Stimulated activated CD8-positive, alpha-beta memory T cell treated with anti-CD3 and anti-CD28 coated beads, Interleukin-4, amount 100 ng/mL, for 1 hour (primary cell): ENCODE measurements around the gene SOWAHC.
"Not testable (repeated sequence)": the region's sequence is repeated elsewhere in the genome, so short reads cannot be mapped to it uniquely, and the experiment has no call there.

Experiments
- DNase-seq, 2 donors: peaks; one replicate each; pipeline ENCODE4 v3.0.0-alpha.2; 2020; ENCODE audit warnings: low read depth in 2 of 2, low spot score in 1 of 2

Gene SOWAHC

DNA sequence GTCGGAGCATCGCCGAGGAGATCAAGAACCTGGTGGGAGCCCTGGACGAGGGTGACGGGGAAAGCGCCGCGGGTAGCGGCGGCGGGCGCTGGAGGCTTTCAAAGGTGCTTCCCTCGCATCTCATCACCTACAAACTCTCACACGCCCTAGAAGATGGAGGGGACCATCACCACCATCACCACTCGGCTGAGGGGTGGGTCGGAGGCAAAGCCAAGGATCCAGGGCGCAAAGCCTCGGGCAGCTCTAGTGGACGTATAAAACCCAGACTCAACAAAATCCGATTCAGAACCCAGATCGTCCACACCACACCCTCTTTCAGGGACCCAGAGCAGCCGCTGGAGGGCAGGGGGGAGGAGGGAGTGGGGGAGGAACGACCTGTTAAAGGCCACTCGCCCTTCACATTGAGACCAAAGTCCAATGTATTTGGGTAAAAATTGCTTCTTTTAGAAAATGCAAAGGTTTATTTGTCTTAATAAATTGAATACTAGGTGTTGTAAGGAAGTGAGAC is 1.5 kb downstream of the SOWAHC start:
- DNase-seq = no peak

DNA sequence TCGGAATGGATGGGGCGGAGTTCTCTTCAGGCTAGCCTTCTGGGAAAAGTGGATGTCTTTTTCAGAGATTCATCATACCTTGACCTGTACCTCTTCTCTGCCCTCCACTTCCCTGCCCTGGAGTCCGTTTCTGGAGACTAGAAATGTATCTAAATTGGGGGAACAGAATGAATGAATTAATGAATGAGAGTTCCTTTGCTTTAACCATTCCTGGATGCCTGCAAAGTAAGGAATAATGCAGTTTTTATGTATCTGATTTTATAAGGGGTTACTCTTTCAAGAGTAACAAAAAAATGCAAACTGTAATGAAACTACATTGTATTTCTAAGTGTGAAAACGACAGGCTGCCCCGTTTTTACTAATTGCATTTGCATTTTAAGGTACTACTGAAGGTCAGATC is 2.0 kb downstream of the SOWAHC start:
- DNase-seq = no peak

DNA sequence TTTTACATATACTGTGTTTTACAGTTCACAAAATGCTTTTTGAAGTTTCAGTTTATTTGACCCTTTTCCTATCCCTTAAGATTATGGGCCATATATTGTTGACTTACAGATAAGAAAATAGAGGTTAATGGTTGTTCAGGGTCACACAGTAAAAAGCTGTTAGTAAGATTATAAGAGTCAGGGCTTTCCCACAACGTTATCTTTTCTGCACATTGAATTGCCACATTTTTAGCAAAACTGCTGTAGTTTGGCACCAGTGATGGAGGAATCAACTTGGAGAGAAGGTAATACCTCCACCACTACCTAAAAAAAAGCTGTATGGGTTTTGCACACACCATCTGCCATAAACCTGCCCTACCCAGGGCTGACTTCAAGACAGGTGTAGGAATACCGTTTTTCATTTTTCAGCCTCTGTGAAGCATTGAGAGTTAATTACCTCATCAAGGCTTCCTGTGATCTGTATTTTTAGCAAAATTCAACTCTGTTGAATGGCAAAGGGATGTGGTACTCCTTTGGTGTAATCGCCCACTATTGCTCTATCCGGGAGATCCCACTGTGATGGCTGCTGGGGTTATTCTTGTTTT is 5.0 kb downstream of the SOWAHC start:
- DNase-seq = no peak

DNA sequence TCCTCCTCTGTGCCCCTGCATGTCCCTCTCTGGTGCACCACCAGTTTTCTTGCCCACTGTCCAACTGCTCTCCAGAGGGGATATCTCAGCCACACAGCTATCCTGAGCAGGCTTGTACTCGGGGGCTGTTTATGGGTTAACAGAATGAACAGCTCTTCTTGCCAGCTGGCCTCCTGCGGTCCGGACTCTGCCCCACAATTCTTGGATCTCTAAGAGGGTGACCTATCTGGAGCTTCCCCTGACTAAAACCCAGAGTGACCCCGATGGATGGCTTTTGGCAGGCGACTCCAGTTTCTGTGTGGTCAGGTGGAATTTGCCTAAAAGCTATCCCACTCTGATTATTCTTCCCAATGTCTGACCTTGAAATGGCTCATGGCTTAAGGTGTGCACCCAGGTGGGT is 9.1 kb downstream of the SOWAHC start:
- no peak for DNase-seq

DNA sequence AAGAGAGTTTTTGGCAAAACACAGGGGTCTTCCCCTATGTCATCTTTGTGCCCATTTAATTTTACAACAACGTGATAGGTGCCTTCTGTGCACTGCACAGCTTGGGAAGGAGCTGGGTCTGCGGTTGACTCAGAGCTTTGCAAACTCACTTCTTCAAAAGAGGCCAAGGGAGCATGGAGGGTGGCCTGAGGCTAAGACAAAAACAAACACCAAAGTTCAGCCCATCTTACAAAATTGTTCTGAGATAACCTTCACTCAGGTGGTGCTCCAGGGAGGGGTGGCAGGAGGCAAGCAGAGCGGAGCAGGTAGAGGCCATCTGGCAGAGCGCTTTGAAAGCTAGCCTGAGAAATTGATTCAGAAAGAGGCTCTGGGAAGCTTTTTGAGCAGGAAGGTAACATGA is 9.8 kb downstream of the SOWAHC start:
- no peak for DNase-seq

DNA sequence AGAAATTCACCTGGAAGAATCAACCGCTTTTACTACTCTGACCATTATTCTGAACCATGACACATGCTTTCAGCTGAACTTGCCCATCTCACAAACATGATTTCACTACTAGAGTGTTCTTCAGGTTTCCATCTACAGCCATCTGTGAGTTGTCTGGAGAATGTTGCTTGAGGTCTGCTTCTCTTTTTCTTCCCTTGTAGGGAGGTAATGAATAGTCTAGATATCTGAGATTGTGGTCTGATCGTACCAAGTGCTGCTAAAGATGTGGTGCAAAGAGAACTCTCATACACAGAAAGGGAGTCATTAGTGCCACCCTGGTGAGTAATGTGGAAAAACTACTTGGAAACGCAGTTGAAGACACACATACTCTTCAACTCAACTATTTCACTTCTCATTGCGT is 10.2 kb downstream of the SOWAHC start:
- no peak for DNase-seq

DNA sequence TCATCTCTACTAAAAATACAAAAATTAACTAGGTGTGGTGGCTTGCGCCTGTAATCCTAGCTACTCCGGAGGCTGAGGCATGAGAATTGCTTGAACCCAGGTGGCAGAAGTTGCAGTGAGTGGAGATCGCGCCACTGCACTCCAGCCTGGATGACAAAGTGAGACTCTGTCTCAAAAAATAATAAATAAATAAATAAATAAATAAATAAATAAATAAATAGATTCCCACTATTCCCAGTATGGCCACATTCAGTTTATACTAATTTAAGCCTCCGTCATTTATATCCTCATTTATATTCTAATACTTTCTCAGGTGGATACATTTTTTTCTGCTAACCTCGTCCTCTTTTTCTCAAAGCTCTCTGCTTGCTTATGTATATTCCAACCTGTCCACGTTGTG is 14.2 kb downstream of the SOWAHC start:
- not testable (repeated sequence) for DNase-seq

DNA sequence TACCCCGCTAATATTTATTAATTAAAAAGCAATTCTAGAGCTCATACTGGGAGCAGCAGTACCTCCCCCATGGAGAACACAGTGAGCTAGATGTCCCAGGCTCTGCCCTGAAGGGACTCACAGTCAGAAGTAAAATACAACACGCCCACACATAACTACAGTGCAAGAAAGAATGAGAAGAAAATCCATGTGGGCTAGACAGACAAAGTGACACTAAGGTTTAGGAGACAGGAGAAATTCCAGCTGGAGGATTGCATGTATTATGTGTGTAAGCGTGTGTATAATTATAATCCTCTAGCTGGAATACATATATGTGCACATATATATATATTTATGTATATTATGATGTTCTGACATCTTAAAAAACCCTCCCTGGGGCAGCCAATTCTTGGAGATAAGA is 15.7 kb downstream of the SOWAHC start:
- no peak for DNase-seq

DNA sequence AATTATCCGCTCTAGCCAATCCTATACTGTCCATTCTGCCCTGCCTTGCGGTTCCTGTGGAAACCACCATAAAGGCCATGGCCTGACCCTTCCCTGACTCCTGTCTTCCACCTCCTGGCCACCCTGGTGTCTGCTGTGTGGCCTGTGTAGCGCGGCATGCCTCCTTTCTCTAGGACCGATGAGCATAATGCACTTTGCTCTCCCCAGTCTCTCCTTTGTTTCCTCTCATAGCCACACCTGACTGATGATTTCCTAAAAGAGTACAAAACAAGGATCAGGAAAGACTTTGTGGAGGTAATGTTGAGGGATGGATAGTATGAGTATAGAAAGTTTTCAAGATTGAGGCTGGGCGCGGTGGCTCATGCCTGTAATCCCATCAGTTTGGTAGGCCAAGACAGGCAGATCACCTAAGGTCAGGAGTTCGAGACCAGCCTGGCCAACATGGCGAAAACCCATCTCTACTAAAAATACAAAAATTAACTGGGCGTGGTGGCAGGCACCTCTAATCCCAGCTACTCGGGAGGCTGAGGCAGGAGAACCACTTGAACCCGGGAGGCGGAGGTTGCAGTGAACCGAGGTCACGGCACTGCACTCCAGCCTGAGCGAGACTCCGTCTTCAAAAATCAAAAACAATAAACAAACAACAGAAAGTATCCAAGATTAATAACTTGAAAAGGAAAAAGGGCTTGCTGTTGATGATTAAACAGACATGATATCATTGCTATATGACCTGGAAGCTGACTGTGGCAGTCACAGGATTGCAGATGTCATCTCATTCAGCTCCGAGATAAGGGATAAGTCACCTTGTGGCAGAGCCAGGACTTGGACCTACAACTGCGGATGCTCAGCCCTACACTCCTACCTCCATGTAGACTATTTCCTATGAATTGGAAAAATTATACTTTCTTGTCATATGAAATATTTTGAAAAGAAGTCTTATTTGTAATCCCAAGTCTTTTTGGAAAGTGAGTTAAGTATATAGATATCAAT is 16.6 kb downstream of the SOWAHC start:
- no peak for DNase-seq

DNA sequence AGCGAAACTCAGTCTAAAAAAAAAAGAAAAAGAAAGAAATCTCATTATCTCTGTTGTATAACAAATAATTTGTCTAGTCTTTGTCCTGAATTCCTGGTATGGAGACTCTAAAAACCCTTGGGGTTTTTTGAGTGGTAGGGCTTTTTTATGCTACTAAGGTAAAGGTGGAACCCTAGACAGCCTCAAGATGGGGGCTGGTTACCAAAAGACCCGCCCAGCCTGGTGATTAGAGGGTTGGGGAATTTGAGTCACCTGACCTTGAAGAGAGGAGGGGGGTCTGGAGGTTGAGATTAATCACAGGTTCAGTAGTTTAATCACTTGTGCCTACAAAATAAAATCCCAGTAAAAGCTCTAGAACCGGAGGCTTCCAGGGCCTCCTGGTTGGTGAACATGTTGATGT is 17.6 kb downstream of the SOWAHC start:
- DNase-seq = no peak

DNA sequence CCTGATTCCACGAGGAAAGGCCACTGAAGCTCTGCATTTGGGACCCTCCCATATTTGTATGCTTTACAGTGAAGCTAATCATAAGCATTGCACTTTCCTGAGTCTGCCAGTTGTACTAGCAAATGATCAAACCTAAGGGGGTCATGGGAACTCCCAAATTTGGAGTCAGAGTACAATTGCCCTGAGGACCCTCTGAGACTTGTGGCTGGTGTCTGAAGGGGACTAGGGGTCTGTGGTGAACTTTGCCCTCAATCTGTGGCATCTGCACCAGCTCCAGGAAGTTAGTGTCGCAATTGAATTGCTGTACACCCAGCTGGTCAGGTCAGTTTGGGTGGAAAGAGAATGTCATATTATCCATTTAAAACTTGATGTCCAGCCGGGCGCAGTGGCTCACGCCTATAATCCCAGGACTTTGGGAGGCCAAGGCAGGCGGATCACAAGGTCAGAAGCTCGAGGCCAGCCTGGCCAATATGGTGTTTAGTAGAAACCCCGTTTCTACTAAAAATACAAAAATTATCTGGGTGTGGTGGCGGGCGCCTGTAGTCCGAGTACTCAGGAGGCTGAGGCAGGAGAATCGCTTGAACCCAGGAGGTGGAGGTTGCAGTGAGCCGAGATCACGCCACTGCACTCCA is 18.1 kb downstream of the SOWAHC start:
- no peak for DNase-seq

DNA sequence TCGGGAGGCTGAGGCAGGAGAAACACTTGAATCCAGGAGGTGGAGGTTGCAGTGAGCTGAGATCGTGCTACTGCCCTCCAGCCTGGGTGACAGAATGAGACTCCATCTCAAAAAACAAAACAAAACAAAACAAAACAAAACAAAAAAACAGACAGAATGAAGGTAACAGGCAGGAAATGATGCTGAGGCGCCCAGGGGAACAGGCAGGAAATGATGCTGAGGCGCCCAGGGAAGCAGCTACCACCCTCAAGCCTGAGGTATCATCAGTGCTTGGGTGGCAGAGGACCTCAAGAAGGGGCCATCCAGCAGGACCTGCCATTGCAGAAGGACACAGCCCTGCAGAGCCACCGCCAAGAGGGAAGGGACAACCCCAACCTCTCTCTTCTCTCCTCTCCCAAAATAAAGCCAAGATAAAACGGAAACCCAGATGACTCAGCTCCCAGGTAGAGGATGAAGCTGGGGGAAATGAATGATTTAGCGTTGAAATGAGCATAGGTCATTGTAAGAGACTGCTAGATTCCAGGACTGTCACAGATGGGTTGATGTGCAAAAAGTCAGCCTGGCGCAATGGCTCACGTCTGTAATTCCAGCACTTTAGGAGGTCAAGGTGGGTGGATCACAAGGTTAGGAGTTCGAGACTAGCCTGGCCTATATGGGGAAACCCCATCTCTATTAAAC is 19.3 kb downstream of the SOWAHC start:
- DNase-seq = no peak

DNA sequence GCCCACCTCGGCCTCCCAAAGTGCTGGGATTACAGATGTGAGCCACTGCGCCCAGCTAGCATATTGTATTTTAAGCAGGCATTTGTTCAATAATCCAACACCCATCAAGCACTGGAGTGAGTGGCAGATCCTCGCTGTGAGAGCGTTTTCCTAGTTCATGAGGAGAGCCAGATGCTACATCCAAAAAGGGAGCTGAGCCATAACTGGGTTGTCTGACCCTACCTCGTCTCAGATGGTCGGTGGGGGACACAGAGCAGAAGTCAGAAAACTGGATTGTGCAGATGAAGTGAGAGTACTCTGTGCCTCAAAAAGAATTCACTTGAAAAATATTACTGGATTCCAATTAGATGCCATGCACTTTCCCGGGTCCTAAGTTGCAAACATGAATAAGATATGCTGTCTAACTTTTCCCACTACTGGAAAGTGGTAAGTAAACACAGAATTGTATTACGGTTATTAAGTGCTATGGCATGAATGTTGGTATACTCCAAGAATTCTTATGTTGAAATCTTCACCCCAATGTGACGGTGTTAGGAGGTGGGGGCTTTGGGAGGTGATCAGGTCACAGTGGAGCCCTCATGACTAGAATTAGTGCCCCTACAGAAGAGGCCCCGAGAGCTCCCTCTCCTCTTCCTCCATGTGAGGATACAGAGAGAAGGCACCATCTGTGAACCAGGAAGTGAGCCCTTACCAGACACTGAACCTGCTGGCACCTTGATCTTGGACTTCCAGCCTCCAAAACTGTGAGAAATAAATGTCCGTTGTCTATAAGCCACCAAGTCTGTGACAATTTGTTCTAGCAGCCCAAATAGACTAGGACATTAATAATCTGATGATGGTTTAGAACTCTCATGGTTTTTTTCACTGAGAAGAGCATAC is 21.5 kb downstream of the SOWAHC start:
- no peak for DNase-seq

DNA sequence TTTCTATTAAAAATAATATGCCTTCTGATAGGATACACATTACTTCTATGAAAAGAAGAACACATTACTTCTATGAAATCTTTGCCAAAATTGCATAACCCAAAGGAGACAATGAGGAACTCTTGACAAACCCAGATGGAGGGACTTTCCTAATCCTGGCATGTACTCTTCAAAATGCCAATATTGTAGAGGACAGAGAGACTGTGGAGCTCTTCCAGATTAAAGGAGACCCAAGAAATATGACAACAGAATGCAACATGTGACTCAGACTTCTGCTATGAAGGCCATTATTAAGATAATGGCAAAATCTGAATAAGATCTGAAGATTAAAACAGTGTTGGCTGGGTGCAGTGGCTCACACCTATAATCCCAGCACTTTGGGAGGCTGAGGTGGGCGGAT is 22.2 kb downstream of the SOWAHC start:
- DNase-seq = no peak

DNA sequence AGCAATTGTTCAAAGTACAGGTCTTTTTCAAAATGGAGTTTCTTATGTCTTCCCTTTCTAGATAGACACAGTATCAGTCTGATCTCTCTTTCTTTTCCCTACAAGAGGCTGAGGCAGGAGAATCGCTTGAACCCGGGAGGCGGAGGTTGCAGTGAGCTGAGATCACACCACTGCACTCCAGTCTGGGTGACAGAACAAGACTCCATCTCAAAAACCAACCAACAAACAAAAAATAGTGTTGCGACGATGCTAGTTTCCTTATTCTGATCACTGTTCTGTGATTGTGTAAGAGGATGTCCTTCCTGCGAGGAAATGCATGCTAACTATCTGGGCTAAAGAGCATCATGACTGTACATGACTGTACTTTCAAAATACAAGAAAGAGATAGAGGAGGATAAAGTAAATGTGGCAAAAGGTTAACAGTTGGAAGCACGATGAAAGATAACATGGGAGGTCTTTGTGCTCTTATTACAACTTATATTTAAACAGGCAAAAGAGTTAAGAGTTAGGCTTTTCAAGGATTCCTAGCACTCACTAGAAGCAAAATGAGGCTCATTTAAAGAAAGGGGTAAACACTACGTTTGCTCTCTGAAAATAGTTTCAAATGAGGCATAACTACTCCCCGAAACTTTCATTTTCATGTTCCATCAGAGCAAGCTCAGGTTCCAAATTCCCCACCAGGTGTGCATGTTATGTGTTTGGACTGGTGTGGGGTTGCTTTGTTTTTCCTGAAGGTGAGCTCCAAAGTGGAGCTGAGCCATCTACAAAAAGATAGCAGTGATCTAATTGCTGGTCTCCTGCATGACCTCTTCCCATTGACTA is 23.8 kb downstream of the SOWAHC start:
- no peak for DNase-seq

DNA sequence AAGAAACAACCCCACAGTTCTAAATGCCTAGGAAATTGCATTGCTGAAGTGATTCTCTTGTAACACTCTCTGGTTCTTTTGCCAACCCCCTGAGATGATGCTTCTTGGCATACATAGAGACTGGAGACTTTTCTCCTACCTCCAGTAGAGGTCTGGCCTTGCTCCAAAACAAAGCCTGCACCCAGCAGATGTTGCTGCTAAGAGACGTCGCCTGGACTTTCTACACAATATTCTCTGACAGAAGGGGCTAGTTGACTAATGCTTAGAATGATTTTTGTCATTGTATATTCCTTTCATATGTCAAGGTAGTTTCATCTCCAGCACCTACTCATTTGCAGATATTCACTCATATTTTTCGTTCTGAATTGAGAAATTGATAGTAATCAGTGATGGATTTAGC is 24.6 kb downstream of the SOWAHC start:
- no peak for DNase-seq

DNA sequence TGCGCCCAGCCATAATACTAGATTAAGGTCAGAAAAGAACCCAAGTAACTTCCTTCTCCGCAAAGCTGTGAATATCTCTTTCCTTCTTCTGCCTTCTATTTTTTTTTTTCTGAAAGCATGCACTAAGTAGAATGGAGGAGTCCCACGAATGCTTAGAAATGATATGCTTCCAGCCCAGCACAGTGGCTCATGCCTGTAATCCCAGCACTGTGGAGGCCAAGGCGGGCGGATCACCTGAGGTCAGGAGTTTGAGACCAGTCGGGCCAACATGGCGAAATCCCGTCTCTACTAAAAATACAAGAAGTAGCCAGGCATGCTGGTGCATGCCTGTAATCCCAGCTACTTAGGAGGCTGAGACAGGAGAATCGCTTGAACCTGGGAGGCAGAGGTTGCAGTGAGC is 25.8 kb downstream of the SOWAHC start:
- DNase-seq = not testable (repeated sequence)

DNA sequence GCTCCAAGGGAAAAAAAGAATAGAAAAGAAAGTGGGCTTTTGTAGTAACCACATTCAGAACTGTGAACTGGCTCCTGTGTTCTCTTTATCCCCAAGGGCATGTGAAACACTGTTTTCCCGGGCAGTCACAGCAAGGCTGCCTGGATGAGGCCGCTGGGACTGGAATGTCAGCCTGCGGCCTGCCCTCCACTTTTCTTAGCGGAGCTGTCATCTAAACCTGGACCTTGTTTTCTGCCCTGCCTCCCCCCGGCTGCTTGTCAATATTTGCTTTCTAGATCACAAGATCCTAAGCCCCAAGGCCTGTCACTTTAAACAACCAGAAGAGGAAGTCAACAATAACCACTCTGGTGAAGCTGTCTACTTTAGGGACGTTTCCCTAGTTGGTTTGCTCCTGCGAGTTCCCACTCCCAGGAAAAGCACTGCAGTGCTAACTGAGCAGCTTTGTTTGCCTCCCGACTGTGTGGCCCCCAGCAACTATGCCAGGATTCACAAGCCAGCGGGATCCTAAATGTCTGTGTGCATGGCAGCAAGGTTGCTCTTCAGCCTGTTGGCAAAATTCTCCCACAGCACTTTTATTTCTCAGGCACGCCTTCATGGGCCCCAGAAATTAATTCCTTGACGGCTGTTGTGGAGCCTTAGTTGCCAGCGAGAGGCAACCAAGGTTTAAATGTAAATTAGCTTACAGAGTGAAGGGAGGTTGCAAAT is 30.6 kb downstream of the SOWAHC start:
- no peak for DNase-seq
